AG04450 (cell line): ENCODE results near the gene WWC2. TPM values are rescaled to one million over a fixed set of nuclear protein-coding genes. Genes with fewer than 3 reads are reported as not detected.
A peak's percentile ranks its signal among the peaks of the same experiment; 100 is the strongest.

ENCODE experiments used
- CTCF ChIA-PET: fragments of 300-600, 350-600 bp; formaldehyde crosslinking; extraction: SDS; loops from one replicate; lab custom pipeline; 2022; ENCODE audit warnings: antibody characterized with exemption, inconsistent platforms; lab: Charles Lee
- POLR2A ChIA-PET: fragments of 350-600 bp; formaldehyde crosslinking; extraction: SDS; loops from one replicate; lab custom pipeline; 2021; ENCODE audit warnings: antibody characterized with exemption, inconsistent platforms; lab: Yijun Ruan, JAX
- DNase-seq: peaks from one replicate; pipeline ENCODE4 v3.0.0-alpha.2; 2011; ENCODE audit warnings: low read depth, low spot score
- H3K27ac ChIP-seq: one replicate; pipeline ENCODE4 v1.5.1; 2012; ENCODE audit warnings: low read depth, low read length, control low read depth
- H3K27me3 ChIP-seq: one replicate; pipeline ENCODE4 v1.6.0; 2012; ENCODE audit warnings: low read length; ENCODE audit not compliant: control insufficient read depth, insufficient read depth
- H3K4me3 ChIP-seq: 2 replicates; pipeline ENCODE4 v1.5.1; 2011; ENCODE audit warnings: mild to moderate bottlenecking, low read depth, low read length, control low read depth
- H3K9me3 ChIP-seq: 2 replicates; pipeline ENCODE4 v1.5.1; 2012; ENCODE audit warnings: low read length; ENCODE audit not compliant: control insufficient read depth, insufficient read depth
- CTCF ChIP-seq: IDR thresholded peaks from 2 replicates; pipeline ENCODE4 v1.5.1; 2011; ENCODE audit warnings: low read depth, low read length, control low read depth, inconsistent platforms
- polyA plus RNA-seq: library from polyadenylated mRNA; depleted of rRNA; stranded (reverse); fragments of >200 nt; gene quantifications from 2 replicates; pipeline ENCODE4 v1.2.3, GENCODE V29; 2011

Gene WWC2
- polyA plus RNA-seq, 1 experiment = 43.6 TPM

GRCh38 chr4:183195534-183195933, 96.5 kb downstream of the WWC2 start:
- TF ChIP-seq CTCF = no peak
- H3K27ac ChIP-seq = no peak overlapping the region
- H3K9me3 ChIP-seq = no peaks in the 10 kb centered on the region
- ChIA-PET POLR2A (no interaction called here), CTCF (interaction anchor here (1.3 kb wide), 1 partner anchor 10 kb away, joined by 4 read pairs; no protein-coding TSS in a partner anchor)
- H3K27me3 ChIP-seq = no peaks in the 10 kb centered on the region
- H3K4me3 ChIP-seq = no peak overlapping the region
- no peak for DNase-seq

- TF ChIP-seq CTCF = no peak
- Histone ChIP-seq H3K9me3 (no peaks in the 10 kb centered on the region), H3K27me3 (no peaks in the 10 kb centered on the region), H3K4me3 (no peak overlapping the region), H3K27ac (no peak overlapping the region)
- ChIA-PET CTCF (no interaction called here), POLR2A (no interaction called here)
- DNase-seq = no peak
These were observed 98.1 kb downstream of the WWC2 start for GRCh38 chr4:183197140-183197539.

GRCh38 chr4:183200453-183200852, 101.4 kb downstream of the WWC2 start:
- peak overlapping the region; percentile 11 for H3K27ac ChIP-seq
- no peaks in the 10 kb centered on the region for H3K9me3 ChIP-seq
- no peaks in the 10 kb centered on the region for H3K27me3 ChIP-seq
- no peak overlapping the region for H3K4me3 ChIP-seq
- CTCF ChIA-PET = interaction anchor here (1.0 kb wide), 1 partner anchor 127 kb away, joined by 3 read pairs; no protein-coding TSS in a partner anchor
- no peak for TF ChIP-seq CTCF
- peak; percentile 70 for DNase-seq
- POLR2A ChIA-PET = interaction anchor here (1.3 to 1.6 kb wide), 2 partner anchors 15 to 102 kb away, joined by 4 to 5 read pairs; partner anchors contain the start of gene WWC2

- Histone ChIP-seq H3K27me3 (no peaks in the 10 kb centered on the region), H3K27ac (peak overlapping the region; percentile 32), H3K4me3 (no peak overlapping the region), H3K9me3 (no peaks in the 10 kb centered on the region)
- TF ChIP-seq CTCF = no peak
- ChIA-PET POLR2A (interaction anchor here (1.3 kb wide), 1 partner anchor 14 kb away, joined by 4 read pairs; no protein-coding TSS in a partner anchor), CTCF (no interaction called here)
- no peak for DNase-seq
These were observed 102.3 kb downstream of the WWC2 start for GRCh38 chr4:183201331-183201730.

GRCh38 chr4:183202523-183202922, 103.5 kb downstream of the WWC2 start:
- Histone ChIP-seq H3K4me3 (no peak overlapping the region), H3K27me3 (no peaks in the 10 kb centered on the region), H3K27ac (no peak overlapping the region), H3K9me3 (no peaks in the 10 kb centered on the region)
- ChIA-PET POLR2A (no interaction called here), CTCF (no interaction called here)
- TF ChIP-seq CTCF = no peak
- no peak for DNase-seq
